ENCODE measurements around the gene GSDME.
"Not testable (repeated sequence)": the region's sequence is repeated elsewhere in the genome, so short reads cannot be mapped to it uniquely, and the experiment has no call there.

GRCh38 chr7:24794751-24795406, 37.6 kb upstream of the GSDME start:
- not testable (repeated sequence) for TF ChIP-seq CTCF, POLR2A (IDR thresholded peaks at IDR 0.05)
